ENCODE data around the gene TXNDC5.

DNA sequence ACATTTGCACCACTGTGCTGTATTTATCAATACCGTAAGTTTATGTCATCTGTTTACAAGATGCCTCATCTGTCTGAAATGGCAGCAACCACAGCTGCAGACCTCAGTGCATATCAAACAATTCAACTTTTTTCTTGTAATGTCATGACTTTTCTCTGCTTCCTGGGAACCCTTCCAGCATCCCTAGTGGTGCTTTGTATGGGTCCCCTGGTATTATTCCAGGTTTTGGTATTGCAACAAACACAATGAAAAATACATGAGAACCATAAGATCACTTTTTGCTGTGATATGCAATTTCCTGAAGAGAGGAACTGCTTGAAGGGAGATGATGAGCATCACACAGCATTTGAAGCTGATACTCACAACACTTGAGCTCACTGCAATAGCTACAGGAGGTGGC, 12.0 kb upstream of the TXNDC5 start:
- TF ChIP-seq EZH2 (IDR thresholded peaks at IDR 0.05; ENCODE audit: low read depth, unreplicated experiment) (no peak), CTCF (conservative IDR thresholded peaks at IDR 0.05; ENCODE audit: low read depth in 2 of 2) (no peak), CREB1 (CRISPR knock-in tag; IDR thresholded peaks at IDR 0.05; ENCODE audit: low read depth) (no peak), POLR2AphosphoS5 (IDR thresholded peaks at IDR 0.05; ENCODE audit: low read depth) (no peak), STAT1 (IDR thresholded peaks at IDR 0.05; ENCODE audit: unreplicated experiment) (no peak), EZH2phosphoT487 (IDR thresholded peaks at IDR 0.05; ENCODE audit: unreplicated experiment) (no peak), NANOG (IDR thresholded peaks at IDR 0.05; ENCODE audit: borderline replicate concordance) (no peak)
- TF ChIP-seq, protein P1, sequence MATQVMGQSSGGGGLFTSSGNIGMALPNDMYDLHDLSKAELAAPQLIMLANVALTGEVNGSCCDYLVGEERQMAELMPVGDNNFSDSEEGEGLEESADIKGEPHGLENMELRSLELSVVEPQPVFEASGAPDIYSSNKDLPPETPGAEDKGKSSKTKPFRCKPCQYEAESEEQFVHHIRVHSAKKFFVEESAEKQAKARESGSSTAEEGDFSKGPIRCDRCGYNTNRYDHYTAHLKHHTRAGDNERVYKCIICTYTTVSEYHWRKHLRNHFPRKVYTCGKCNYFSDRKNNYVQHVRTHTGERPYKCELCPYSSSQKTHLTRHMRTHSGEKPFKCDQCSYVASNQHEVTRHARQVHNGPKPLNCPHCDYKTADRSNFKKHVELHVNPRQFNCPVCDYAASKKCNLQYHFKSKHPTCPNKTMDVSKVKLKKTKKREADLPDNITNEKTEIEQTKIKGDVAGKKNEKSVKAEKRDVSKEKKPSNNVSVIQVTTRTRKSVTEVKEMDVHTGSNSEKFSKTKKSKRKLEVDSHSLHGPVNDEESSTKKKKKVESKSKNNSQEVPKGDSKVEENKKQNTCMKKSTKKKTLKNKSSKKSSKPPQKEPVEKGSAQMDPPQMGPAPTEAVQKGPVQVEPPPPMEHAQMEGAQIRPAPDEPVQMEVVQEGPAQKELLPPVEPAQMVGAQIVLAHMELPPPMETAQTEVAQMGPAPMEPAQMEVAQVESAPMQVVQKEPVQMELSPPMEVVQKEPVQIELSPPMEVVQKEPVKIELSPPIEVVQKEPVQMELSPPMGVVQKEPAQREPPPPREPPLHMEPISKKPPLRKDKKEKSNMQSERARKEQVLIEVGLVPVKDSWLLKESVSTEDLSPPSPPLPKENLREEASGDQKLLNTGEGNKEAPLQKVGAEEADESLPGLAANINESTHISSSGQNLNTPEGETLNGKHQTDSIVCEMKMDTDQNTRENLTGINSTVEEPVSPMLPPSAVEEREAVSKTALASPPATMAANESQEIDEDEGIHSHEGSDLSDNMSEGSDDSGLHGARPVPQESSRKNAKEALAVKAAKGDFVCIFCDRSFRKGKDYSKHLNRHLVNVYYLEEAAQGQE (IDR thresholded peaks at IDR 0.05; ENCODE audit: unreplicated experiment): no peak

Data from GM23338 (cell line).